Measurements from ENCODE around the gene HDHD3.

Gene HDHD3

GRCh38 chr9:113363336-113363735, 13.4 kb downstream of the HDHD3 start:
- TF ChIP-seq RARB (CRISPR knock-in tag; IDR thresholded peaks at IDR 0.05): no peak
- no peak for TF ChIP-seq OSR1 (CRISPR knock-in tag; IDR thresholded peaks at IDR 0.05)
- TF ChIP-seq CSDC2 (CRISPR knock-in tag; IDR thresholded peaks at IDR 0.05): no peak
- TF ChIP-seq PPARA (CRISPR knock-in tag; IDR thresholded peaks at IDR 0.05; ENCODE audit: borderline replicate concordance): no peak
- TF ChIP-seq ZNF70 (CRISPR knock-in tag; IDR thresholded peaks at IDR 0.05): no peak
- no peak for TF ChIP-seq ISL1 (CRISPR knock-in tag; IDR thresholded peaks at IDR 0.05)
- ATAC-seq: no peak

GRCh38 chr9:113361304-113362018, 15.3 kb downstream of the HDHD3 start:
- TF ChIP-seq ISL1 (CRISPR knock-in tag; IDR thresholded peaks at IDR 0.05) (no peak), TOX (CRISPR knock-in tag; IDR thresholded peaks at IDR 0.05; ENCODE audit: borderline replicate concordance) (no peak), ZNF565 (CRISPR knock-in tag; conservative IDR thresholded peaks at IDR 0.05; ENCODE audit: low read depth) (no peak), ARNTL (CRISPR knock-in tag; IDR thresholded peaks at IDR 0.05; ENCODE audit: borderline replicate concordance, low read depth) (no peak), ZFP3 (CRISPR knock-in tag; IDR thresholded peaks at IDR 0.05) (no peak), PATZ1 (CRISPR knock-in tag; IDR thresholded peaks at IDR 0.05; ENCODE audit: borderline replicate concordance) (no peak), POU6F1 (CRISPR knock-in tag; IDR thresholded peaks at IDR 0.05; ENCODE audit: borderline replicate concordance, low read depth) (no peak), BACH2 (CRISPR knock-in tag; IDR thresholded peaks at IDR 0.05; ENCODE audit: borderline replicate concordance) (no peak), ZNF8 (CRISPR knock-in tag; IDR thresholded peaks at IDR 0.05) (no peak), TCF4 (CRISPR knock-in tag; IDR thresholded peaks at IDR 0.05; ENCODE audit: borderline replicate concordance) (no peak), CSDC2 (CRISPR knock-in tag; IDR thresholded peaks at IDR 0.05) (no peak), ZNF70 (CRISPR knock-in tag; IDR thresholded peaks at IDR 0.05) (no peak), TSHZ2 (CRISPR knock-in tag; IDR thresholded peaks at IDR 0.05) (no peak), CSRNP3 (CRISPR knock-in tag; IDR thresholded peaks at IDR 0.05) (no peak), ZC3H10 (CRISPR knock-in tag; IDR thresholded peaks at IDR 0.05) (no peak), PPARA (CRISPR knock-in tag; IDR thresholded peaks at IDR 0.05; ENCODE audit: borderline replicate concordance) (no peak), OSR1 (CRISPR knock-in tag; IDR thresholded peaks at IDR 0.05) (no peak), GLIS3 (CRISPR knock-in tag; IDR thresholded peaks at IDR 0.05) (no peak), ESRRG (CRISPR knock-in tag; IDR thresholded peaks at IDR 0.05) (no peak), CREB5 (CRISPR knock-in tag; IDR thresholded peaks at IDR 0.05; ENCODE audit: low read depth) (no peak)
- ATAC-seq: peak; percentile 91
